ENCODE measurements around the gene TLE1.

GRCh38 chr9:81683704-81684103, 5.6 kb downstream of the TLE1 start:
- TF ChIP-seq, protein P1, sequence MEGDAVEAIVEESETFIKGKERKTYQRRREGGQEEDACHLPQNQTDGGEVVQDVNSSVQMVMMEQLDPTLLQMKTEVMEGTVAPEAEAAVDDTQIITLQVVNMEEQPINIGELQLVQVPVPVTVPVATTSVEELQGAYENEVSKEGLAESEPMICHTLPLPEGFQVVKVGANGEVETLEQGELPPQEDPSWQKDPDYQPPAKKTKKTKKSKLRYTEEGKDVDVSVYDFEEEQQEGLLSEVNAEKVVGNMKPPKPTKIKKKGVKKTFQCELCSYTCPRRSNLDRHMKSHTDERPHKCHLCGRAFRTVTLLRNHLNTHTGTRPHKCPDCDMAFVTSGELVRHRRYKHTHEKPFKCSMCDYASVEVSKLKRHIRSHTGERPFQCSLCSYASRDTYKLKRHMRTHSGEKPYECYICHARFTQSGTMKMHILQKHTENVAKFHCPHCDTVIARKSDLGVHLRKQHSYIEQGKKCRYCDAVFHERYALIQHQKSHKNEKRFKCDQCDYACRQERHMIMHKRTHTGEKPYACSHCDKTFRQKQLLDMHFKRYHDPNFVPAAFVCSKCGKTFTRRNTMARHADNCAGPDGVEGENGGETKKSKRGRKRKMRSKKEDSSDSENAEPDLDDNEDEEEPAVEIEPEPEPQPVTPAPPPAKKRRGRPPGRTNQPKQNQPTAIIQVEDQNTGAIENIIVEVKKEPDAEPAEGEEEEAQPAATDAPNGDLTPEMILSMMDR (conservative IDR thresholded peaks at IDR 0.05 in 1 of 2, IDR thresholded peaks at IDR 0.05 in 1 of 2; ENCODE audit: extremely low read depth in 1 of 2, insufficient read depth in 1 of 2, low read depth in 1 of 2, low read length in 2 of 2) = no peak
- TF ChIP-seq EZH2 (IDR thresholded peaks at IDR 0.05; ENCODE audit: borderline replicate concordance, low read length) = no peak
